ENCODE measurements around the gene DBNDD1.

GRCh38 chr16:90001761-90002503 is 17.3 kb downstream of the DBNDD1 start:
- TF ChIP-seq JUND (IDR thresholded peaks at IDR 0.05; ENCODE audit: low read depth, low read length): no peak
- TF ChIP-seq, protein P1, sequence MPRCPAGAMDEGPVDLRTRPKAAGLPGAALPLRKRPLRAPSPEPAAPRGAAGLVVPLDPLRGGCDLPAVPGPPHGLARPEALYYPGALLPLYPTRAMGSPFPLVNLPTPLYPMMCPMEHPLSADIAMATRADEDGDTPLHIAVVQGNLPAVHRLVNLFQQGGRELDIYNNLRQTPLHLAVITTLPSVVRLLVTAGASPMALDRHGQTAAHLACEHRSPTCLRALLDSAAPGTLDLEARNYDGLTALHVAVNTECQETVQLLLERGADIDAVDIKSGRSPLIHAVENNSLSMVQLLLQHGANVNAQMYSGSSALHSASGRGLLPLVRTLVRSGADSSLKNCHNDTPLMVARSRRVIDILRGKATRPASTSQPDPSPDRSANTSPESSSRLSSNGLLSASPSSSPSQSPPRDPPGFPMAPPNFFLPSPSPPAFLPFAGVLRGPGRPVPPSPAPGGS (IDR thresholded peaks at IDR 0.05; ENCODE audit: borderline replicate concordance, insufficient read depth, low read depth, low read length, poor library complexity, severe bottlenecking): no peak
- no peak for TF ChIP-seq IRF4 (IDR thresholded peaks at IDR 0.05; ENCODE audit: low read depth, low read length)
- TF ChIP-seq, protein P2, sequence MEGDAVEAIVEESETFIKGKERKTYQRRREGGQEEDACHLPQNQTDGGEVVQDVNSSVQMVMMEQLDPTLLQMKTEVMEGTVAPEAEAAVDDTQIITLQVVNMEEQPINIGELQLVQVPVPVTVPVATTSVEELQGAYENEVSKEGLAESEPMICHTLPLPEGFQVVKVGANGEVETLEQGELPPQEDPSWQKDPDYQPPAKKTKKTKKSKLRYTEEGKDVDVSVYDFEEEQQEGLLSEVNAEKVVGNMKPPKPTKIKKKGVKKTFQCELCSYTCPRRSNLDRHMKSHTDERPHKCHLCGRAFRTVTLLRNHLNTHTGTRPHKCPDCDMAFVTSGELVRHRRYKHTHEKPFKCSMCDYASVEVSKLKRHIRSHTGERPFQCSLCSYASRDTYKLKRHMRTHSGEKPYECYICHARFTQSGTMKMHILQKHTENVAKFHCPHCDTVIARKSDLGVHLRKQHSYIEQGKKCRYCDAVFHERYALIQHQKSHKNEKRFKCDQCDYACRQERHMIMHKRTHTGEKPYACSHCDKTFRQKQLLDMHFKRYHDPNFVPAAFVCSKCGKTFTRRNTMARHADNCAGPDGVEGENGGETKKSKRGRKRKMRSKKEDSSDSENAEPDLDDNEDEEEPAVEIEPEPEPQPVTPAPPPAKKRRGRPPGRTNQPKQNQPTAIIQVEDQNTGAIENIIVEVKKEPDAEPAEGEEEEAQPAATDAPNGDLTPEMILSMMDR (IDR thresholded peaks at IDR 0.05 in 2 of 3, conservative IDR thresholded peaks at IDR 0.05 in 1 of 3; ENCODE audit: control insufficient read depth in 2 of 3, extremely low read depth in 1 of 3, insufficient read depth in 1 of 3, low read depth in 3 of 3, low read length in 3 of 3): no peak
- TF ChIP-seq ZNF592 (IDR thresholded peaks at IDR 0.05): no peak
- TF ChIP-seq EP300 (IDR thresholded peaks at IDR 0.05; ENCODE audit: borderline replicate concordance in 1 of 2, control insufficient read depth in 1 of 2, low read depth in 2 of 2, low read length in 2 of 2): no peak
- no peak for TF ChIP-seq IRF3 (IDR thresholded peaks at IDR 0.05)
- TF ChIP-seq FOXM1 (IDR thresholded peaks at IDR 0.05; ENCODE audit: low read depth, low read length): no peak
- no peak for TF ChIP-seq TARDBP (IDR thresholded peaks at IDR 0.05; ENCODE audit: borderline replicate concordance)
- no peak for TF ChIP-seq POLR2A (IDR thresholded peaks at IDR 0.05; ENCODE audit: low read depth, low read length)
- no peak for TF ChIP-seq POLR2AphosphoS5 (IDR thresholded peaks at IDR 0.05; ENCODE audit: low read length)
- TF ChIP-seq CHD1 (IDR thresholded peaks at IDR 0.05; ENCODE audit: low read depth, low read length): no peak
- no peak for TF ChIP-seq CBX5 (IDR thresholded peaks at IDR 0.05; ENCODE audit: low read depth)
- TF ChIP-seq EZH2 (IDR thresholded peaks at IDR 0.05; ENCODE audit: borderline replicate concordance, control insufficient read depth, low read depth, low read length): no peak
